Colonic mucosa (tissue), 4 donors: ENCODE measurements around the gene MXRA7. TPM values are rescaled to one million over a fixed set of nuclear protein-coding genes. Genes with fewer than 3 reads are reported as not detected.

Experiments
- DNase-seq: peaks from one replicate; pipeline ENCODE4 v3.0.0-alpha.2; 2020
- H3K27ac ChIP-seq: fragments of 200-600 bp; one replicate; pipeline ENCODE4 v1.8.0; 2021
- H3K27me3 ChIP-seq: fragments of 200-600 bp; one replicate; pipeline ENCODE4 v1.8.0; 2021
- H3K36me3 ChIP-seq: fragments of 200-600 bp; one replicate; pipeline ENCODE4 v1.8.0; 2021
- H3K4me1 ChIP-seq: fragments of 200-600 bp; one replicate; pipeline ENCODE4 v1.8.0; 2021; ENCODE audit warnings: mild to moderate bottlenecking
- H3K4me3 ChIP-seq: fragments of 200-600 bp; one replicate; pipeline ENCODE4 v1.8.0; 2021
- H3K9ac ChIP-seq, 2 donors: one replicate each; pipeline ENCODE4 v1.7.0; 2013; ENCODE audit warnings: control low read depth in 2 of 2, low read depth in 2 of 2, low read length in 2 of 2
- H3K9me3 ChIP-seq: fragments of 200-600 bp; one replicate; pipeline ENCODE4 v1.8.0; 2021
- CTCF ChIP-seq: fragments of 200-600 bp; IDR thresholded peaks from one replicate; pipeline ENCODE4 v1.8.0; 2022; ENCODE audit warnings: antibody characterized with exemption, mild to moderate bottlenecking
- intact Hi-C: fragments of 100-400 bp; cut with DNase I; formaldehyde crosslinking; loops from one replicate; pipeline ENCODE4 v1.14.1; 2022
- total RNA-seq, 2 donors: library from RNA; stranded (reverse); fragmentation: NEBNext Ultra II Directional in 1 of 2; extraction: Animal tissue kit (Norgen Biotek cat#: 25700) in 1 of 2; gene quantifications; one replicate each; pipeline ENCODE4 v1.2.1, GENCODE V29; 2021
- donor health status: healthy.
- donor health status: DM: no; HTN: no; CAD: no.
- donor health status: DM: no; HTN: no; CAD: no.

Gene MXRA7
- total RNA-seq, 2 donors from 2014 or later = 20.3 to 39.3 TPM

GRCh38 chr17:76709077-76709950, 1.5 kb downstream of the MXRA7 start:
- H3K9ac ChIP-seq = peak overlapping the region; percentile 35 to 66
- intact Hi-C loops = no loop called here

GRCh38 chr17:76707985-76708807, 2.6 kb downstream of the MXRA7 start:
- no peak for DNase-seq
- Histone ChIP-seq H3K4me3 (no peak overlapping the region), H3K27me3 (no peaks in the 10 kb centered on the region), H3K27ac (peak overlapping the region; percentile 74), H3K4me1 (no peaks in the 10 kb centered on the region), H3K36me3 (no peaks in the 10 kb centered on the region), H3K9me3 (no peaks in the 10 kb centered on the region), H3K9ac (peak overlapping the region in 1 of 2 donors; percentile 35)
- intact Hi-C loops = no loop called here
- no peak for TF ChIP-seq CTCF

More at GRCh38 chr17:76709077-76709950, 1.5 kb downstream of the MXRA7 start:
- H3K9me3 ChIP-seq = no peaks in the 10 kb centered on the region
- no peaks in the 10 kb centered on the region for H3K4me1 ChIP-seq
- H3K36me3 ChIP-seq = no peaks in the 10 kb centered on the region
- H3K4me3 ChIP-seq = peak overlapping the region; percentile 53
- no peak for TF ChIP-seq CTCF
- H3K27me3 ChIP-seq = no peaks in the 10 kb centered on the region
- peak; percentile 70 for DNase-seq
- peak overlapping the region; percentile 74 for H3K27ac ChIP-seq

GRCh38 chr17:76706817-76707216, 3.9 kb downstream of the MXRA7 start:
- no peaks in the 10 kb centered on the region for H3K36me3 ChIP-seq
- H3K9ac ChIP-seq = no peak overlapping the region
- no peak for TF ChIP-seq CTCF
- no peaks in the 10 kb centered on the region for H3K27me3 ChIP-seq
- intact Hi-C loops = no loop called here
- no peak overlapping the region for H3K4me3 ChIP-seq
- H3K27ac ChIP-seq = no peak overlapping the region
- H3K9me3 ChIP-seq = no peaks in the 10 kb centered on the region
- DNase-seq = no peak
- H3K4me1 ChIP-seq = no peaks in the 10 kb centered on the region

GRCh38 chr17:76704805-76705204, 6.0 kb downstream of the MXRA7 start:
- Histone ChIP-seq H3K27ac (no peak overlapping the region), H3K4me3 (no peak overlapping the region), H3K9ac (no peak overlapping the region), H3K9me3 (no peaks in the 10 kb centered on the region), H3K4me1 (no peaks in the 10 kb centered on the region), H3K27me3 (no peaks in the 10 kb centered on the region), H3K36me3 (no peaks in the 10 kb centered on the region)
- no peak for TF ChIP-seq CTCF
- no peak for DNase-seq
- intact Hi-C loops = no loop called here

- intact Hi-C loops = no loop called here
- TF ChIP-seq CTCF = no peak
- H3K27me3 ChIP-seq = no peaks in the 10 kb centered on the region
- H3K4me3 ChIP-seq = no peak overlapping the region
- DNase-seq = no peak
- H3K9me3 ChIP-seq = no peaks in the 10 kb centered on the region
- H3K36me3 ChIP-seq = no peaks in the 10 kb centered on the region
- H3K27ac ChIP-seq = no peak overlapping the region
- H3K9ac ChIP-seq = no peak overlapping the region
- H3K4me1 ChIP-seq = no peaks in the 10 kb centered on the region
These were observed 7.7 kb downstream of the MXRA7 start for GRCh38 chr17:76702941-76703637.
